Neural cell (in vitro differentiated cells): Measurements from ENCODE around the gene RRBP1. TPM values are rescaled to one million over a fixed set of nuclear protein-coding genes. Genes with fewer than 3 reads are reported as not detected.

ENCODE experiments used
- H2AFZ ChIP-seq: fragments of 200-600, 300-800 bp; sonication (generic), shearing (Covaris generic); 2 replicates; pipeline ENCODE4 v1.6.0; 2014; ENCODE audit warnings: low read depth, mild to moderate bottlenecking, antibody characterized with exemption, low read length, moderate library complexity
- H3F3A ChIP-seq: fragments of 200-600 bp; shearing (Covaris generic); 2 replicates; pipeline ENCODE4 v1.6.1; 2016; ENCODE audit warnings: mild to moderate bottlenecking, moderate library complexity, mixed read lengths, antibody characterized with exemption, low read length; ENCODE audit not compliant: insufficient read depth, poor library complexity, severe bottlenecking
- H3K27ac ChIP-seq: fragments of 200-600, 300-800 bp; sonication (generic), shearing (Covaris generic); 2 replicates; pipeline ENCODE4 v1.5.1; 2014; ENCODE audit warnings: mild to moderate bottlenecking, low read length, moderate library complexity
- H3K27me3 ChIP-seq: fragments of 300-800, 200-600 bp; sonication (generic), shearing (Covaris generic); 2 replicates; pipeline ENCODE4 v1.6.0; 2014; ENCODE audit warnings: mild to moderate bottlenecking, low read depth, low read length, moderate library complexity; ENCODE audit not compliant: insufficient read depth
- H3K36me3 ChIP-seq: fragments of 300-800, 200-600 bp; sonication (generic), shearing (Covaris generic); 2 replicates; pipeline ENCODE4 v1.5.1; 2014; ENCODE audit warnings: mild to moderate bottlenecking, antibody characterized with exemption, low read length, moderate library complexity; ENCODE audit not compliant: insufficient read depth
- H3K4me2 ChIP-seq: fragments of 300-800, 200-600 bp; sonication (generic), shearing (Covaris generic); 2 replicates; pipeline ENCODE4 v1.6.0; 2014; ENCODE audit warnings: mild to moderate bottlenecking, low read length
- H3K4me3 ChIP-seq: fragments of 300-800, 200-600 bp; sonication (generic), shearing (Covaris generic); 2 replicates; pipeline ENCODE4 v1.5.1; 2014; ENCODE audit warnings: mild to moderate bottlenecking, low read length, moderate library complexity
- H3K79me2 ChIP-seq: fragments of 200-600 bp; shearing (Covaris generic); replicated peaks from 2 replicates; pipeline ENCODE4 v1.6.0; 2014; ENCODE audit warnings: mild to moderate bottlenecking, low read length, moderate library complexity; ENCODE audit not compliant: insufficient read depth
- H3K9ac ChIP-seq: fragments of 300-800, 200-600 bp; sonication (generic), shearing (Covaris generic); 2 replicates; pipeline ENCODE4 v1.6.1; 2016; ENCODE audit warnings: mild to moderate bottlenecking, low read length, mixed read lengths
- H3K9me2 ChIP-seq: fragments of 200-600 bp; shearing (Covaris generic); 2 replicates; pipeline ENCODE4 v1.6.1; 2016; ENCODE audit warnings: mild to moderate bottlenecking, low read length, mixed read lengths; ENCODE audit not compliant: insufficient read depth
- H3K9me3 ChIP-seq: fragments of 200-600, 300-800 bp; sonication (generic), shearing (Covaris generic); 2 replicates; pipeline ENCODE4 v1.6.1; 2016; ENCODE audit warnings: mild to moderate bottlenecking, mixed run types, low read length, moderate library complexity, mixed read lengths
- H4K20me1 ChIP-seq: fragments of 200-600 bp; shearing (Covaris generic); 2 replicates; pipeline ENCODE4 v1.6.1; 2016; ENCODE audit warnings: mild to moderate bottlenecking, mixed run types; ENCODE audit not compliant: insufficient read depth
- CTCF ChIP-seq: fragments of 450-650 bp; IDR thresholded peaks from 2 replicates; pipeline ENCODE4 v1.5.1; 2014; ENCODE audit warnings: antibody characterized with exemption, mild to moderate bottlenecking, moderate library complexity; ENCODE audit not compliant: poor library complexity, severe bottlenecking
- EP300 ChIP-seq: fragments of 450-650 bp; conservative IDR thresholded peaks from 2 replicates; pipeline ENCODE4 v1.6.1; 2014; ENCODE audit warnings: antibody characterized with exemption, mild to moderate bottlenecking, moderate library complexity; ENCODE audit not compliant: poor library complexity, severe bottlenecking
- EZH2 ChIP-seq: fragments of 200-600, 300-800 bp; shearing (Covaris generic), sonication (generic); IDR thresholded peaks from 2 replicates; pipeline ENCODE4 v1.6.1; 2014; ENCODE audit warnings: antibody characterized with exemption, low read length, borderline replicate concordance, mild to moderate bottlenecking; ENCODE audit not compliant: insufficient read depth, poor library complexity, severe bottlenecking
- MXI1 ChIP-seq: fragments of 450-650 bp; conservative IDR thresholded peaks from 2 replicates; pipeline ENCODE4 v1.6.1; 2014; ENCODE audit warnings: antibody characterized with exemption, mild to moderate bottlenecking; ENCODE audit not compliant: poor library complexity, severe bottlenecking
- POLR2AphosphoS5 ChIP-seq: IDR thresholded peaks from 2 replicates; pipeline ENCODE4 v1.6.1; 2012
- RAD21 ChIP-seq: fragments of 450-650 bp; conservative IDR thresholded peaks from 2 replicates; pipeline ENCODE4 v1.6.1; 2014; ENCODE audit warnings: antibody characterized with exemption, mild to moderate bottlenecking, moderate library complexity
- SMC3 ChIP-seq: fragments of 450-650 bp; conservative IDR thresholded peaks from 2 replicates; pipeline ENCODE4 v1.6.1; 2014; ENCODE audit warnings: antibody characterized with exemption, mild to moderate bottlenecking, moderate library complexity; ENCODE audit not compliant: poor library complexity
- TAF1 ChIP-seq: IDR thresholded peaks from 2 replicates; pipeline ENCODE4 v1.6.1; 2012; ENCODE audit warnings: low read depth
- polyA plus RNA-seq: library from polyadenylated mRNA; depleted of rRNA; stranded (reverse); fragments of >200 nt; gene quantifications from 2 replicates; pipeline ENCODE4 v1.2.3, GENCODE V29; 2014
- TF ChIP-seq, protein P1 (sequence below): IDR thresholded peaks from 2 replicates; pipeline ENCODE4 v1.6.1; 2012; ENCODE audit warnings: borderline replicate concordance

Gene RRBP1
- polyA plus RNA-seq, 1 donor from 2014 or later: 2.2 TPM

DNA sequence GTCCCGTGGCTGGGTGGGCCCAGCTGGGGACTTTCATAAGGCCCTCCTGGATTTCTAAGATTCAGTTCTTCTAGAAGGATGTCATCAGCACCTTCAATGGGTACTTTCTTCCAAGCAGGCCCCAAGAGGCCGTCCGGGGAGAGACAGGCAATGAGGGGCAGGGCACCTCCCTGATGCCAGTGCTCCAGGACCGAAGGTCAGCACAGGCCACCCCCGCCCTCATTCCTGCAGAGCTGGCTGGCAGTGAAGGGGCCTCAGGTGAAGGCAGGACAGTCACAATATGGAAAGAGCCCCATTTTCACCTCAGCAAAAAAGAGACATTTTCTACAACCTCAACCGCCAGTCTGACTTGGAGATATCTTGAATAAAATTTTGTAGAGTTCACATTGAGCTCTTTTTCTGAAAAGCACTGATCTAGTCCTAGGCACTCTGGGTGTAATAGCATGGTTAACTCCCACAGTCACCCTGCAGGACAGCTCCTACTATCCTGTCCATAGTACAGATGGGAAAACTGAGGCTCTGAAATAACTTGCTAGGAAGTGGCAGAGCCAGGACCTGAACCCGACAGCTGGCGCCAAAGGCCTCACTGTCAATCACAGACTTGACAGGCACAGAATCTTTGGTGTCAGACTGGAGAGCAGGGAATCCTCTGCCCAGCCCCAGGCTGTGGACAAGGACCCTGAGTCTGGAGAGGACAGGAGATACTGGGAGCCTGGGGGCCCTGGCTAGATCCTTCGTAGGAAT is 50.3 kb downstream of the RRBP1 start:
- no peak overlapping the region for H2AFZ ChIP-seq
- no peak for TF ChIP-seq CTCF
- no peak for TF ChIP-seq RAD21
- TF ChIP-seq TAF1: no peak
- no peak for TF ChIP-seq EP300
- no peak for TF ChIP-seq SMC3
- TF ChIP-seq, protein P1, sequence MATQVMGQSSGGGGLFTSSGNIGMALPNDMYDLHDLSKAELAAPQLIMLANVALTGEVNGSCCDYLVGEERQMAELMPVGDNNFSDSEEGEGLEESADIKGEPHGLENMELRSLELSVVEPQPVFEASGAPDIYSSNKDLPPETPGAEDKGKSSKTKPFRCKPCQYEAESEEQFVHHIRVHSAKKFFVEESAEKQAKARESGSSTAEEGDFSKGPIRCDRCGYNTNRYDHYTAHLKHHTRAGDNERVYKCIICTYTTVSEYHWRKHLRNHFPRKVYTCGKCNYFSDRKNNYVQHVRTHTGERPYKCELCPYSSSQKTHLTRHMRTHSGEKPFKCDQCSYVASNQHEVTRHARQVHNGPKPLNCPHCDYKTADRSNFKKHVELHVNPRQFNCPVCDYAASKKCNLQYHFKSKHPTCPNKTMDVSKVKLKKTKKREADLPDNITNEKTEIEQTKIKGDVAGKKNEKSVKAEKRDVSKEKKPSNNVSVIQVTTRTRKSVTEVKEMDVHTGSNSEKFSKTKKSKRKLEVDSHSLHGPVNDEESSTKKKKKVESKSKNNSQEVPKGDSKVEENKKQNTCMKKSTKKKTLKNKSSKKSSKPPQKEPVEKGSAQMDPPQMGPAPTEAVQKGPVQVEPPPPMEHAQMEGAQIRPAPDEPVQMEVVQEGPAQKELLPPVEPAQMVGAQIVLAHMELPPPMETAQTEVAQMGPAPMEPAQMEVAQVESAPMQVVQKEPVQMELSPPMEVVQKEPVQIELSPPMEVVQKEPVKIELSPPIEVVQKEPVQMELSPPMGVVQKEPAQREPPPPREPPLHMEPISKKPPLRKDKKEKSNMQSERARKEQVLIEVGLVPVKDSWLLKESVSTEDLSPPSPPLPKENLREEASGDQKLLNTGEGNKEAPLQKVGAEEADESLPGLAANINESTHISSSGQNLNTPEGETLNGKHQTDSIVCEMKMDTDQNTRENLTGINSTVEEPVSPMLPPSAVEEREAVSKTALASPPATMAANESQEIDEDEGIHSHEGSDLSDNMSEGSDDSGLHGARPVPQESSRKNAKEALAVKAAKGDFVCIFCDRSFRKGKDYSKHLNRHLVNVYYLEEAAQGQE: no peak
- TF ChIP-seq MXI1: no peak
- TF ChIP-seq EZH2: no peak
- TF ChIP-seq POLR2AphosphoS5: no peak
- no peak overlapping the region for H3K4me3 ChIP-seq
- H3K9me2 ChIP-seq: no peaks in the 10 kb centered on the region
- no peaks in the 10 kb centered on the region for H3K9me3 ChIP-seq
- no peaks in the 10 kb centered on the region for H3K36me3 ChIP-seq
- H3K9ac ChIP-seq: no peak overlapping the region
- no peak overlapping the region for H3K4me2 ChIP-seq
- H3K79me2 ChIP-seq: no peaks in the 10 kb centered on the region
- no peak overlapping the region for H3K27ac ChIP-seq
- H3K27me3 ChIP-seq: no peaks in the 10 kb centered on the region
- no peaks in the 10 kb centered on the region for H3F3A ChIP-seq
- no peaks in the 10 kb centered on the region for H4K20me1 ChIP-seq

GRCh38 chr20:17630806-17631195 is 51.2 kb downstream of the RRBP1 start:
- H3F3A ChIP-seq: no peaks in the 10 kb centered on the region
- no peak overlapping the region for H2AFZ ChIP-seq
- H3K36me3 ChIP-seq: no peaks in the 10 kb centered on the region
- no peak for TF ChIP-seq RAD21
- TF ChIP-seq CTCF: no peak
- no peak for TF ChIP-seq EP300
- TF ChIP-seq MXI1: no peak
- TF ChIP-seq, protein P1: no peak
- TF ChIP-seq SMC3: no peak
- TF ChIP-seq EZH2: no peak
- TF ChIP-seq POLR2AphosphoS5: no peak
- TF ChIP-seq TAF1: no peak
- H3K9me2 ChIP-seq: no peaks in the 10 kb centered on the region
- H3K4me2 ChIP-seq: no peak overlapping the region
- H3K79me2 ChIP-seq: no peaks in the 10 kb centered on the region
- H3K9ac ChIP-seq: no peak overlapping the region
- no peaks in the 10 kb centered on the region for H3K27me3 ChIP-seq
- no peak overlapping the region for H3K4me3 ChIP-seq
- H3K27ac ChIP-seq: no peak overlapping the region
- no peaks in the 10 kb centered on the region for H3K9me3 ChIP-seq
- H4K20me1 ChIP-seq: no peaks in the 10 kb centered on the region
